GM18951 (cell line): Measurements from ENCODE around the gene B3GALT5.

ENCODE experiments used
- POLR2A ChIP-seq: IDR thresholded peaks from 4 replicates; pipeline ENCODE4 v1.6.1; 2011; ENCODE audit warnings: mild to moderate bottlenecking; ENCODE audit not compliant: insufficient read length, insufficient read depth; ENCODE audit errors: extremely low read depth
- in situ Hi-C: fragments of 300-500 bp; cut with MboI; formaldehyde crosslinking; loops from one replicate; pipeline ENCODE4 v1.12.0; 2022; ENCODE audit warnings: low sequenced_read_pairs, mixed read lengths, inconsistent platforms; ENCODE audit not compliant: unreplicated experiment

B3GALT5 gene

GRCh38 chr21:39690454-39690853, 77.7 kb downstream of the B3GALT5 start:
- in situ Hi-C loops = no loop called here
- no peak for TF ChIP-seq POLR2A

GRCh38 chr21:39694750-39695149, 82.0 kb downstream of the B3GALT5 start:
- no peak for TF ChIP-seq POLR2A
- in situ Hi-C loops = no loop called here

DNA sequence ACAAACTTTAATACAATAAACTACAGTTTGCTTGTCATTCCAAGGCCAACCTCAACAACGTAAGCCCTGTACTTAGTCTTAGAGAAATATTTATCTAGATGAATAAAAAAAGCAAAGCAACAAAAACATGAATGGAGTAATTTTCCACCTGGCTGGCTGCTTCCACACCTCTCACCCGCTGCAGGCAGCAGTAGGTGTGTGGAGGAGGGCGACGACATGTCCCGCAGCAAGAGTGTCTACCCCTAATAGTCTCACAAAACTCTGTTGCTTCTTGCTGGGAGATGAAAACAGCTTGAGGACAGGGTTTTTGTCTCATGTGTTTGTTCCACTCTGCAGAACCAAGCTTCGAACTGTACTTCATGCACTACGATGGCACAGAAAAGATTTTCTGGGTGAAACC, 83.5 kb downstream of the B3GALT5 start:
- in situ Hi-C loops = no loop called here
- TF ChIP-seq POLR2A = no peak

GRCh38 chr21:39696618-39697017, 83.9 kb downstream of the B3GALT5 start:
- TF ChIP-seq POLR2A = no peak
- in situ Hi-C loops = no loop called here

GRCh38 chr21:39700318-39700717, 87.6 kb downstream of the B3GALT5 start:
- in situ Hi-C loops = no loop called here

DNA sequence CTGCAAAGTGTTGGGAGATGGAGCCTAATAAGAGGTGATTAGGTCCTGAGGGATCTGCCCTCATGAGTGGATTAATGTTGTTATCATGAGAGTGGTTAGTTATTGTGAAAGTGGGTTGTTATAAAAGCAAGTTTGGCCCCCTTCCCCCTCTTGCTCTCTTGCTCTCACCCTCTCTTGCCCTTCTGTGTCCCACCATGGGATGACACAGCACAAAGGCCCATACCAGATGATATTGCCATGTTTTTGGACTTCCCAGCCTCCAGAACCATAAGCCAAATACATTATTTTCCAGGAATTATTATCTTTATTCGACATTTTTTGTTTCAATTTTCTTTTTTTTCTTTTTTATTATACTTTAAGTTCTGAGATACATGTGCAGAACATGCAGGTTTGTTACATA, 90.8 kb downstream of the B3GALT5 start:
- no peak for TF ChIP-seq POLR2A
- in situ Hi-C loops = no loop called here

More at GRCh38 chr21:39700318-39700717, 87.6 kb downstream of the B3GALT5 start:
- no peak for TF ChIP-seq POLR2A

DNA sequence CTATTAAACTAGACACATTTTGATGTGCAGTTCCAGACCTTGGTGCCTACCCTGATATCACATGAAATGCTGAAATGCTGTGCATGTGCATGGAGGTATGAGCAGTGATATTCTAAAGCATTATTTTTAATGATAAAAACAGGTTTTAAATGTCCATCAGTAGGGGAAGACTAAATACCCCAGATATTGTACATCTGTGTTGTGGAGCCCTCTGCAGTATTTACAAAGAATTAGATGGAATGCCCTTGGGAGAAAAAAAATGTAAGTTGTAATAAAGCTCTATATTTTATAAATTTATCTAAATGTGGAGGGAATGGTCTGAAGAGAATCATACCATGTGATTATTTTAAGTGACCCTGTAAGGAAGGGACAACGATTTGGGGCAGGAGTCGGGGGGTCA, 93.1 kb downstream of the B3GALT5 start:
- TF ChIP-seq POLR2A = no peak
- in situ Hi-C loops = no loop called here

GRCh38 chr21:39707316-39707715, 94.6 kb downstream of the B3GALT5 start:
- TF ChIP-seq POLR2A = no peak
- in situ Hi-C loops = no loop called here

DNA sequence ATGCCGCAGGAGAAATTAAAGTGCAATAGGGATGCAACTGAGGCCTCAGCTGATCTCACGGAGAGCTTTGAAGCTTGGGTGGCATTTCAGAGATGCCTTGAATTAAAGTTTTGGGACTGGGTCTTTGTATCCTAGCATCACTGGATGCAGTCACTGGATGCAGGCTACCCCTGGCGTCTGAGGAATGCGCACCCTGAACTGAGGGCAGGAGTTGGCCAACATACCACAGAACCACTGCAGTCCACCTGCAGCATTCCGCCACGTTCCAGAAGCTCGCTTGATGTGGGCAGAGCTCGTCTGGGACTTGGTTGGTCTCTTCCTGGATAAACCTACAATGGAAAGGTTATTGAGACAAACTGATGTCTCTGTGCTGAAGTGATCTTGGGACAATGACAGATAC, 98.1 kb downstream of the B3GALT5 start:
- TF ChIP-seq POLR2A = no peak
- in situ Hi-C loops = loop anchor here (10.0 kb wide), 1 partner anchor 186 kb away; no protein-coding TSS in a partner anchor

DNA sequence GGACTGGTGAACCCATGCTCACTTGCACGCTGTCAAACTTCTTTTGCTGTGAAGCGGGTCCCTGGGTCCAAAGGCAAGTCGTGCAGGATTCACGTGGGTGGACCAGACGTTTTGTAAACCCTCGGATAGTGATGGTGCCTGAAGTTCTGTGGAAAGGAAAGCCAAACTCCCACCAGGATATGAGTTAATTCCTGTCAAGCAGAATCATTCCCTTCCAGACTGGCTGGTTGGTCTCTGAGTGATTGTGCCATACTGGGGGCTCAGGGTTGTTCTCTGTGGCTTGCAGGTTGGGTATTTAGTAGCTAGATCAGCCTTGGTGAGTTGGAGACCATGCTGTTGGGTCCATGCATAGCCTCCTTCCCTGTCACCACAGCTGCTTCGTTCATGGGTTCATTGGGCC, 99.5 kb downstream of the B3GALT5 start:
- no peak for TF ChIP-seq POLR2A
- in situ Hi-C loops = loop anchor here (10.0 kb wide), 1 partner anchor 187 kb away; no protein-coding TSS in a partner anchor

- no peak for TF ChIP-seq POLR2A
- in situ Hi-C loops = loop anchor here (10.0 kb wide), 1 partner anchor 188 kb away; no protein-coding TSS in a partner anchor
Measured at GRCh38 chr21:39712976-39713375, 100.2 kb downstream of the B3GALT5 start.

GRCh38 chr21:39713905-39714304, 101.2 kb downstream of the B3GALT5 start:
- in situ Hi-C loops = loop anchor here (10.0 kb wide), 1 partner anchor 189 kb away; no protein-coding TSS in a partner anchor
- TF ChIP-seq POLR2A = no peak

DNA sequence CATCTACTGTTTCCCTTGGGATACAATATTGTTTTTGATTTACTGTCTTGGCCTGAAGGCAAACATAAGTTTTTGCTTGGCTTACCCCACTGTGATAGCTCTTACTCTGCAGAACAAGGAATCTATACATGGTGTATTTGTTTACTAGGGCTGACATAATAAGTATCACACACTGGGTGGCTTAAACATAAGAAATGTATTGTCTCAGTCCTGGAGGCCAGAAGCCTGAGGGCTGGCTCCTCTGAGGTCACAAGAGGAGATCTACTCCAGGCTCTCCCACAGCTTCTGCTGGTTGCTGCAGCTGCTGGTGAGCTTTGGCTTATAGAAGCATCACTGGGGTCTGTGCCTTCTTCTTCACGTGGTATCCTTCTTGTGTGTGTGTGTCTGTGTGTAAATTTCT, 101.6 kb downstream of the B3GALT5 start:
- in situ Hi-C loops = loop anchor here (10.0 kb wide), 1 partner anchor 190 kb away; no protein-coding TSS in a partner anchor
- no peak for TF ChIP-seq POLR2A

DNA sequence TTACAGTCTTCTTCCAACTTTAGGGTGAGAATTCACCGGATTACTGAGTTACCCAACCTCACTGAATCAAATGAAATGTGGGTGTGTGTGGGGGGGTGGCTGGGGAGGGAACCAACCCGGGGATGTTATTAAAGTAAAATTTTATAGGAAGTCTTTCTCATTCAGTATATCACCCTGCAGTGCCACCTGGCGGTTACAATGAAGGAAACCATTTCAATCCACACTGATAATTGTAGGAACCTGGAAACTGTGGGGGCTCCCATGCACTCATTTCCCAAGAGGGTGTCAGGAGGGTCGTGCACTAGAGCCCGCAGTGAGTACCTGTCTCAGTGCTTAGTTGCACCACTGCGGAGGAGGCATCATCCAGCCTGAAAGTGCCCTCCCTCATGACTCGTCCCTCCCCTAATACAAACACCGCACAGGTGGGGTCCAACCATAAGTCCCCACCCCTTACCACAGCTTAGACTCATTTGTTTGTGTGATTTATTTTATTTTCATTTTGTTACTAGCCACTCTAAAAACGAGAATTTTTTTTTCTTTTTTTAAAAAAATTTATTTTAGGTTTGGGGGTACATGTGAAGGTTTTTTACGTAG, 103.2 kb downstream of the B3GALT5 start:
- in situ Hi-C loops = loop anchor here (10.0 kb wide), 1 partner anchor 191 kb away; no protein-coding TSS in a partner anchor
- TF ChIP-seq POLR2A = no peak

- in situ Hi-C loops = no loop called here
- TF ChIP-seq POLR2A = no peak
Measured at GRCh38 chr21:39720126-39720778, 107.5 kb downstream of the B3GALT5 start.

DNA sequence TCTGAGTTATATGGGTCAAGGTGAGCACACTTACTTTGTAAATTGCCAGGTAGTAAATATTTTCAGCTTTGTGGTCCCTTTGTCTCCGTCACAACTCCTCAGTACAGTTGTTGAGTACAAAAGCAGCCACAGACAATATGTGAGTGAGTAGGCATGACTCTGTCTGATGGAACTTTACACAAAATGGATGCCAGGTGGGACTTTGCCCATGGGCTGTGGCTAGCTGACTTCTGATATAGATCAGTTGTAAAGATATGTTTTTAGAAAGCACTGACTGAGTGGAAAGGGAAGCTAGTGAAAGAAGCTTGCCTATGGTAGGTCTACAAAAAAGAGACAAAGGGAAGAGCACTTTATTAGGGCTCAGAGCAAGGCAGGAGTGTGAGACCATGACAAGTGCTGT, 109.1 kb downstream of the B3GALT5 start:
- no peak for TF ChIP-seq POLR2A
- in situ Hi-C loops = no loop called here
